Mammary epithelial cell (primary cell): Measurements from ENCODE around the gene MAEA.

Experiments
- CTCF ChIP-seq, 2 donors: IDR thresholded peaks in 1 of 2; conservative IDR thresholded peaks in 1 of 2; 2 replicates each; pipeline ENCODE4 v1.5.1; 2011 to 2012; ENCODE audit warnings: inconsistent platforms in 2 of 2, low read length in 2 of 2, mild to moderate bottlenecking in 2 of 2, control low read depth in 1 of 2, low read depth in 1 of 2; ENCODE audit not compliant: insufficient read depth in 1 of 2; ENCODE audit errors: extremely low read depth in 1 of 2
- EZH2 ChIP-seq: IDR thresholded peaks from 2 replicates; pipeline ENCODE4 v1.6.1; 2012; ENCODE audit warnings: low read length, inconsistent platforms, borderline replicate concordance

- TF ChIP-seq CTCF (conservative IDR thresholded peaks at IDR 0.05 in 1 of 2, IDR thresholded peaks at IDR 0.05 in 1 of 2; ENCODE audit: extremely low read depth in 1 of 2, insufficient read depth in 1 of 2, low read depth in 1 of 2, low read length in 2 of 2) (no peak), EZH2 (no peak)
These were observed 6.8 kb downstream of the MAEA start for GRCh38 chr4:1296324-1297022.
